Measurements from ENCODE around the gene APLN.

APLN gene

DNA sequence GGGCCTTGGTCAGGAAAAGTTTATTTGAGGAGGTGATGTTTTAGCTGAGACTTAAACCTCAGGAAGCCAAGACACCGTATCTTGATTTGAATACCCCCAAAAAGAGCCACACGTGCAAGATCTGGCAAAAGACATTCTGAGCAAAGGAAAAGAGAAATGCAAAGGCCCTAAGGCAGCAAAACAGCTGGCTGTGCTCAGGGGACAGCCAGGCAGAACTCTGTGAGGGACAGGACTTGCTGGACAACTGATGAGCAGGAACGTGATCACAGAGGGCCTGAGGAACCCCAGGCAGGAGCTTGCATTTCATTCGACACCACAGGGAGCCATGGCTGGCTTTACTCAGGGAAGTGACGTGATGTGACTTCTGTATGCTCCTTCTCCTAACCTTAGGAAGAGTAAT lies 58.7 kb downstream of the APLN start:
- no peak for DNase-seq (ENCODE audit: low spot score)
